ENCODE results near the gene OR5H2.

OR5H2 gene

GRCh38 chr3:98331329-98331728, 49.0 kb downstream of the OR5H2 start:
- no peak for DNase-seq (ENCODE audit: low read depth)
